Esophagus muscularis mucosa (tissue), 3 donors: Measurements from ENCODE around the gene ADAMTS3.

Experiments used
- CTCF ChIP-seq, 3 experiments: fragments of 200-600 bp in 2 of 3; fragments of 450-650 bp in 1 of 3; sonication (generic) in 2 of 3; IDR thresholded peaks; one replicate each; pipeline ENCODE4 v1.5.1; 2017 to 2019; ENCODE audit warnings: antibody characterized with exemption in 3 of 3, mild to moderate bottlenecking in 2 of 3, moderate library complexity in 1 of 3
- POLR2A ChIP-seq: fragments of 450-650 bp; IDR thresholded peaks from one replicate; pipeline ENCODE4 v1.6.1; 2017; ENCODE audit warnings: antibody characterized with exemption, moderate library complexity, mild to moderate bottlenecking, low read depth

- TF ChIP-seq CTCF (IDR thresholded peaks at IDR 0.05): no peak
- no peak for TF ChIP-seq POLR2A
Measured at GRCh38 chr4:72529148-72529822, 39.7 kb downstream of the ADAMTS3 start.
